Measurements from ENCODE around the gene PCMTD2. TPM values are rescaled to one million over a fixed set of nuclear protein-coding genes. Genes with fewer than 3 reads are reported as not detected.

PCMTD2 gene
- total RNA-seq, 1 donor from 2014 or later: 105 TPM

- H3K4me1 ChIP-seq: peaks cover 12% of the 10 kb centered on the region
- no peak overlapping the region for H3K27ac Mint-ChIP-seq
- H3K79me2 ChIP-seq (ENCODE audit: low read depth): peaks cover 55% of the 10 kb centered on the region
- H4K20me1 ChIP-seq (ENCODE audit: low read depth): peaks cover 51% of the 10 kb centered on the region
- H3K4me3 ChIP-seq: no peak overlapping the region
- H3K9ac ChIP-seq: no peak overlapping the region
- H3K27me3 Mint-ChIP-seq (ENCODE audit: insufficient read depth, low read depth): peaks cover 5% of the 10 kb centered on the region
- H3K27me3 ChIP-seq: no peaks in the 10 kb centered on the region
- peaks cover 3% of the 10 kb centered on the region for H3K36me3 Mint-ChIP-seq
- no peak overlapping the region for H3K4me2 ChIP-seq
- TF ChIP-seq CTCF (IDR thresholded peaks at IDR 0.05) (no peak), EZH2 (IDR thresholded peaks at IDR 0.05) (no peak), EZH2phosphoT487 (IDR thresholded peaks at IDR 0.05) (no peak)
- H2AFZ ChIP-seq (replicated peaks): no peak overlapping the region
- H3K9me3 ChIP-seq (ENCODE audit: low read depth): no peaks in the 10 kb centered on the region
- no peaks in the 10 kb centered on the region for H3K9me3 Mint-ChIP-seq
- no peaks in the 10 kb centered on the region for H3F3A ChIP-seq (ENCODE audit: low read depth)
- DNase-seq (ENCODE audit: low spot score): no peak
- no peaks in the 10 kb centered on the region for H3K36me3 ChIP-seq
- no peak overlapping the region for H3K4me3 Mint-ChIP-seq
- no peak overlapping the region for H3K27ac ChIP-seq
- H3K4me1 Mint-ChIP-seq: peaks cover 29% of the 10 kb centered on the region
Observed at GRCh38 chr20:64260239-64260638, 4.7 kb downstream of the PCMTD2 start.

- H3K9me3 ChIP-seq (ENCODE audit: low read depth): no peaks in the 10 kb centered on the region
- H3K36me3 ChIP-seq: no peaks in the 10 kb centered on the region
- no peaks in the 10 kb centered on the region for H3K27me3 ChIP-seq
- peaks cover 11% of the 10 kb centered on the region for H3K4me1 ChIP-seq
- peaks cover 51% of the 10 kb centered on the region for H3K79me2 ChIP-seq (ENCODE audit: low read depth)
- Mint-ChIP-seq H3K4me1 (peaks cover 27% of the 10 kb centered on the region), H3K36me3 (peaks cover 3% of the 10 kb centered on the region), H3K4me3 (no peak overlapping the region), H3K27me3 (ENCODE audit: insufficient read depth, low read depth) (peaks cover 2% of the 10 kb centered on the region), H3K9me3 (no peaks in the 10 kb centered on the region), H3K27ac (no peak overlapping the region)
- H2AFZ ChIP-seq (replicated peaks): no peak overlapping the region
- H3K4me2 ChIP-seq: no peak overlapping the region
- no peaks in the 10 kb centered on the region for H3F3A ChIP-seq (ENCODE audit: low read depth)
- H3K4me3 ChIP-seq: no peak overlapping the region
- DNase-seq (ENCODE audit: low spot score): no peak
- no peak overlapping the region for H3K9ac ChIP-seq
- TF ChIP-seq EZH2 (IDR thresholded peaks at IDR 0.05) (no peak), CTCF (IDR thresholded peaks at IDR 0.05) (no peak), EZH2phosphoT487 (IDR thresholded peaks at IDR 0.05) (no peak)
- H4K20me1 ChIP-seq (ENCODE audit: low read depth): peaks cover 49% of the 10 kb centered on the region
- H3K27ac ChIP-seq: no peak overlapping the region
Observed at GRCh38 chr20:64261138-64261537, 5.6 kb downstream of the PCMTD2 start.

- H3K36me3 ChIP-seq: no peaks in the 10 kb centered on the region
- H3K79me2 ChIP-seq (ENCODE audit: low read depth): peaks cover 22% of the 10 kb centered on the region
- H3F3A ChIP-seq (ENCODE audit: low read depth): peaks cover 4% of the 10 kb centered on the region
- DNase-seq (ENCODE audit: low spot score): no peak
- no peaks in the 10 kb centered on the region for H3K9me3 ChIP-seq (ENCODE audit: low read depth)
- peaks cover 8% of the 10 kb centered on the region for H3K36me3 Mint-ChIP-seq
- no peak overlapping the region for H2AFZ ChIP-seq (replicated peaks)
- H4K20me1 ChIP-seq (ENCODE audit: low read depth): peaks cover 19% of the 10 kb centered on the region
- no peak overlapping the region for H3K27ac ChIP-seq
- peaks cover 19% of the 10 kb centered on the region for H3K4me1 ChIP-seq
- H3K27ac Mint-ChIP-seq: no peak overlapping the region
- TF ChIP-seq EZH2 (IDR thresholded peaks at IDR 0.05) (no peak), CTCF (IDR thresholded peaks at IDR 0.05) (no peak)
- H3K9ac ChIP-seq: no peak overlapping the region
- H3K4me1 Mint-ChIP-seq: no peaks in the 10 kb centered on the region
- peaks cover 3% of the 10 kb centered on the region for H3K9me3 Mint-ChIP-seq
- H3K4me2 ChIP-seq: no peak overlapping the region
- no peaks in the 10 kb centered on the region for H3K27me3 ChIP-seq
- H3K4me3 Mint-ChIP-seq: no peak overlapping the region
- H3K4me3 ChIP-seq: no peak overlapping the region
- peaks cover 2% of the 10 kb centered on the region for H3K27me3 Mint-ChIP-seq (ENCODE audit: insufficient read depth, low read depth)
Observed at GRCh38 chr20:64264091-64264490, 8.5 kb downstream of the PCMTD2 start.
